Natural killer cell treated with Interleukin-12 subunit alpha and Interleukin-12 subunit beta and Interleukin-15 and Interleukin-18, amount 100 ng/mL, for 72 hours (primary cell): ENCODE measurements around the gene TEX53. TPM values are rescaled to one million over a fixed set of nuclear protein-coding genes. Genes with fewer than 3 reads are reported as not detected.

Source experiments
- ATAC-seq, 2 donors: fragments of 150-1000 bp; cut with Tn5 transposase in 1 of 2; sonication (Bioruptor Pico), chemical (Tn5 transposase) in 1 of 2; 2 replicates each; pipeline ENCODE4 v1.10.0; 2021
- DNase-seq: peaks from one replicate; pipeline ENCODE4 v3.0.0; 2022; ENCODE audit warnings: low spot score
- H3K27ac Mint-ChIP-seq, 2 donors: 1 replicate in 1 of 2; 2 replicates in 1 of 2; pipeline ENCODE4 v1.8.0; 2022; ENCODE audit warnings: mixed read lengths in 2 of 2, mild to moderate bottlenecking in 1 of 2, moderate library complexity in 1 of 2
- H3K27me3 Mint-ChIP-seq, 2 donors: 1 replicate in 1 of 2; 2 replicates in 1 of 2; pipeline ENCODE4 v1.8.0; 2022; ENCODE audit warnings: mixed read lengths in 2 of 2
- H3K36me3 Mint-ChIP-seq: one replicate; pipeline ENCODE4 v1.8.0; 2022; ENCODE audit warnings: mixed read lengths
- H3K4me1 Mint-ChIP-seq, 2 donors: 1 replicate in 1 of 2; 2 replicates in 1 of 2; pipeline ENCODE4 v1.8.0; 2022; ENCODE audit warnings: low read depth in 2 of 2, mixed read lengths in 2 of 2, mild to moderate bottlenecking in 1 of 2
- H3K4me3 Mint-ChIP-seq: one replicate; pipeline ENCODE4 v1.8.0; 2022; ENCODE audit warnings: mixed read lengths
- H3K9me3 Mint-ChIP-seq: 2 replicates; pipeline ENCODE4 v1.8.0; 2022; ENCODE audit warnings: mixed read lengths
- total RNA-seq, 2 donors: library from RNA; stranded (reverse); gene quantifications; one replicate each; pipeline ENCODE4 v1.2.3, GENCODE V29; 2022

The TEX53 gene
- total RNA-seq, 2 donors from 2014 or later = not detected

GRCh38 chr9:114688909-114689610 lies 31.5 kb upstream of the TEX53 start:
- ATAC-seq (no peak), DNase-seq (no peak)
- peaks cover 37 to 86% of the 10 kb centered on the region in 2 donors for H3K4me1 Mint-ChIP-seq
- H3K27ac Mint-ChIP-seq = peak overlapping the region; percentile 75 to 100
- H3K9me3 Mint-ChIP-seq = no peaks in the 10 kb centered on the region
- no peaks in the 10 kb centered on the region for H3K27me3 Mint-ChIP-seq
- H3K36me3 Mint-ChIP-seq = peaks cover 31% of the 10 kb centered on the region
- peak overlapping the region; percentile 77 for H3K4me3 Mint-ChIP-seq

DNA sequence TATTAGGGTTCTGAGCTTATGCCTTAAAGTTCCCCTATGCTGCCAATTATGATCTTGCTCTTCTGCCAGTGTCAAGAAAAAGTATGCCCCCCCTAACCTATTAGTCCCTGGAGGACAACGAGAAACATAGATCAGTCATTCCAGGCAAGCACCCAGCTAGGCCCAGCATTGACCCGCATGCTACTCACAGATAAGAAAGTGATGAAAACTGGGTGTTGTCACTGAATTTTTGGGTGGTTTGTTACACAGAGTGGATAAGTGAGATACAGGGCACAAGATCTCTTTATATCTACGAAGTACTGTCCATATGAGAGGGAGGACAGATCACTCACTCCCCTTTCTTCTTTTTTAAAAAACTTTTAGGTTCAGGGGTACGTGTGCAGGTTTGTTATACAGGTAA lies 30.8 kb upstream of the TEX53 start:
- Mint-ChIP-seq H3K36me3 (peaks cover 32% of the 10 kb centered on the region), H3K9me3 (no peaks in the 10 kb centered on the region), H3K4me3 (peak overlapping the region; percentile 8), H3K27me3 (no peaks in the 10 kb centered on the region), H3K27ac (peak overlapping the region; percentile 75 to 100), H3K4me1 (peaks cover 36 to 81% of the 10 kb centered on the region in 2 donors)
- ATAC-seq = no peak
- no peak for DNase-seq

GRCh38 chr9:114687034-114687433 lies 29.4 kb upstream of the TEX53 start:
- Mint-ChIP-seq H3K9me3 (no peaks in the 10 kb centered on the region), H3K4me3 (peak overlapping the region; percentile 66)

DNA sequence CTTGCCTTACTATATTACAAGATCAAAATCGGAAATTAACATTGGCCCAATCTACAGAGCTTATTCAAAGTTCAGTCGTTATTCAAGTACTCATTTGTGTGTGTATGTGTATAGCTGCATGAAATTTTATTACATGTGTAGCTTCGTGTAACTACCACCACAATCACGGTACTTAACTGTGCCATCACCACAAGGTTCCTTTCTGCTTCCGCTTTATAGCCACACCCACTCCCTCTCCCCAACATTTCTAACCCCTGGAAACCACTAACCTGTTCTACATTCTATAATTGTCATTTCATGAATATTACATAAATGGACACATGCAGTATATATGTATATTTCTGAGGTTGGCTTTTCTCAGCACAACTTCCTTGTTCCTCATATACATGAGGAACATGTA lies 28.3 kb upstream of the TEX53 start:
- H3K36me3 Mint-ChIP-seq = peaks cover 32% of the 10 kb centered on the region
- peak overlapping the region; percentile 66 for H3K4me3 Mint-ChIP-seq
- peaks cover 0 to 2% of the 10 kb centered on the region in 2 donors for H3K27me3 Mint-ChIP-seq
- no peak for DNase-seq
- peaks cover 30 to 72% of the 10 kb centered on the region in 2 donors for H3K4me1 Mint-ChIP-seq
- no peaks in the 10 kb centered on the region for H3K9me3 Mint-ChIP-seq
- H3K27ac Mint-ChIP-seq = peak overlapping the region; percentile 78 to 100
- peak in 1 of 2 donors; percentile 1 for ATAC-seq

More at GRCh38 chr9:114687034-114687433, 29.4 kb upstream of the TEX53 start:
- Mint-ChIP-seq H3K27me3 (no peaks in the 10 kb centered on the region), H3K4me1 (peaks cover 32 to 74% of the 10 kb centered on the region in 2 donors), H3K27ac (peak overlapping the region; percentile 78 to 100), H3K36me3 (peaks cover 32% of the 10 kb centered on the region)
- ATAC-seq = no peak
- no peak for DNase-seq

DNA sequence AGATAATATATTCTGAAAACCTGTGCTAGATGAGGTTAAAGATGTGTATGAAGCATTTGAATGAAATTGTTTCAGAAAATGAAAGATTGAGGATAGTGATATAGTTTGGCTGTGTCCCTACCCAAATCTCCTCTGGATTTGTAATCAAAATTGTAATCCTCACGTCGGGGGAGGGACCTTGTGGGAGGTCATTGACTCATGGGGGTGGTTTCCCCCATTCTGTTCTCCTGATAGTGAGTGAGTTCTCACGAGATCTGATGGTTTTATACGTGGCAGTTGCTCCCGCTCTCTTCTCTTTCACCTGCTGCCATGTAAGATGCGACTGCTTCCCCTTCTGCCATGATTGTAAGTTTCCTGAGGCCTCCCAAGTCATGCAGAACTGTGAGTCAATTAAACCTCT lies 26.4 kb upstream of the TEX53 start:
- H3K4me3 Mint-ChIP-seq = peak overlapping the region; percentile 30
- peak overlapping the region; percentile 11 to 67 for H3K27ac Mint-ChIP-seq
- no peak for ATAC-seq
- no peak for DNase-seq
- peaks cover 0 to 5% of the 10 kb centered on the region in 2 donors for H3K27me3 Mint-ChIP-seq
- H3K36me3 Mint-ChIP-seq = peaks cover 25% of the 10 kb centered on the region
- H3K4me1 Mint-ChIP-seq = peaks cover 22 to 53% of the 10 kb centered on the region in 2 donors
- H3K9me3 Mint-ChIP-seq = no peaks in the 10 kb centered on the region

- ATAC-seq = no peak
- Mint-ChIP-seq H3K27ac (no peak overlapping the region), H3K4me3 (no peak overlapping the region)
Measured at GRCh38 chr9:114682846-114683245, 25.2 kb upstream of the TEX53 start.

DNA sequence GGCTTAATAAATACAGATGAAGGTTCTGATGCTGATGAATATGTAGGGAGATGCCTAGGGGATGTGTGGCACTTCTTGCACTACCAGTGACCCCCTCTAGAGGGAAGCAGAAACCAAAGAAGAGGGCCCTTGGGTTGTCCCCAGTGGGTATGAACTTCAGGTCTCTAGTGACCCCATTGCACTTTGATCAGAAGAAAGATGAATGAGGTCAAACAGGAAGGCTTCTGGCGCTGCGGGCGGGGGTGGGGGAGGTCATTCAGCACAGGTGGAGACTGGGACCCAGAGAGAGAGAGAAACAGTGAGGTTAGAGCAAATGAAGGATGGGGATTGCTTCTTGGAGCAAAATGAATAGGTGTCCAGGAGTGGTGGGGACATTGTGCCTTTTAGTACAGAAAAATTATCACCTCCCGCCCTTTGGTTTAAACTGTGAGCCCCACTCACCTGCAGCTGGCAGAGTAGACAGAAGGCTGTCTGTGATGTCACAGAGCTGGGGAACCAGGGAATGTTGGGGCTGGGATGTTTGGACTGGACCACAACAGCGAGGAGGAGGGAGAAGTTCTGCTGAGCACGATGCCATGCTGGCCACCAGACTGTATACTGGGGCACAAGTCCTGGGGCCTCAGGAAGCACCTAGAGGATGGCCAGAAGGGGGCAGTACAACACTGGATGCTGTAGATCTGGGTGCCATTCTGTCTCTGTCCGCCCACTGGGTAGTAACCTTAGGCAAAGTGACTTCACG lies 24.2 kb upstream of the TEX53 start, which contains the start of gene TEX48:
TSS of gene TEX48 (minus strand) at position 599 of the 739 bp plus-strand sequence. CDS start 10,469 bp downstream, outside the sequence.
- Mint-ChIP-seq H3K4me1 (peaks cover 13 to 38% of the 10 kb centered on the region in 2 donors), H3K27ac (peak within 1 kb of the TSS; percentile 72 to 84), H3K36me3 (peaks cover 16% of the 10 kb centered on the region), H3K9me3 (no peaks in the 10 kb centered on the region), H3K4me3 (peak within 1 kb of the TSS; percentile 55), H3K27me3 (peaks cover 11 to 18% of the 10 kb centered on the region in 2 donors)
- ATAC-seq (peak; percentile 91 to 92), DNase-seq (peak; percentile 76)

More at GRCh38 chr9:114682846-114683245, 25.2 kb upstream of the TEX53 start:
- H3K36me3 Mint-ChIP-seq = peaks cover 20% of the 10 kb centered on the region
- no peak for DNase-seq
- no peaks in the 10 kb centered on the region for H3K9me3 Mint-ChIP-seq
- H3K4me1 Mint-ChIP-seq = peaks cover 17 to 41% of the 10 kb centered on the region in 2 donors
- H3K27me3 Mint-ChIP-seq = peaks cover 8 to 9% of the 10 kb centered on the region in 2 donors

DNA sequence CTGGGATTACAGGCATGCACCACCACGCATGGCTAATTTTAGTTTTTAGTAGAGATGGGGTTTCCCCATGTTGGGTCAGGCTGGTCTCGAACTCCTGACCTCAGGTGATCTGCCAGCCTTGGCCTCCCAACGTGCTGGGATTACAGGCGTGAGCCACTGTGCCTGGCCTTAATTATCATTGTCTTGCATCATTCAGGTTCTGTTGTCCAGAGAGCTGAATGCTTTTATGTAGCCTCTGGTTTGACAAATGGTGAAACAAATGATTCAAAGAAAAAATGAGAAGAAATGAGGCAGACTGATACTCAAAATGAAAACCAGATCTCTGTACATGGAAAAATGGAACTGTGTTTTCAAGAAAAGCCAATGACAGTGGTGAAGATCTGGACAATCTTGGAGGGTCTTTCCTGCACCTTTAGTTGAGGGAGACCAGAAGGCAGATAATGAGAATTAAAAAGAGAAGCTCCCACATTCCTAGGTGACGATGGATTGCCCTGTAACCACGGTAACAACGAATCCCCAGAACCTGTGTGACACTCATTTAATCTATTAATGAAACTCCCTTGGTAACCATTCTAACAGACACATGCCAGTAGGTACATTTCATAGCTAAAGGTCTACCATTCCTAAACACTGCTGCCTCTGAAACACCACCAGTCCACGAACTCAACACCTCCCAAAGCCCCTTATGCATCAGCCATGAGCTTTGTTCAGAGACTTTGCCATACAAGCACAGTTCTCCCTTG lies 22.8 kb upstream of the TEX53 start:
- Mint-ChIP-seq H3K36me3 (peaks cover 6% of the 10 kb centered on the region), H3K27me3 (peaks cover 19 to 28% of the 10 kb centered on the region in 2 donors), H3K4me1 (peaks cover 8 to 27% of the 10 kb centered on the region in 2 donors), H3K4me3 (no peak overlapping the region), H3K9me3 (no peaks in the 10 kb centered on the region), H3K27ac (peak overlapping the region in 1 of 2 donors; percentile 72)
- ATAC-seq = no peak
- no peak for DNase-seq

GRCh38 chr9:114678795-114679194 lies 21.2 kb upstream of the TEX53 start:
- H3K36me3 Mint-ChIP-seq = no peaks in the 10 kb centered on the region
- no peak for DNase-seq
- peaks cover 10 to 25% of the 10 kb centered on the region in 2 donors for H3K4me1 Mint-ChIP-seq
- no peak overlapping the region for H3K27ac Mint-ChIP-seq
- H3K9me3 Mint-ChIP-seq = no peaks in the 10 kb centered on the region
- ATAC-seq = no peak
- no peak overlapping the region for H3K4me3 Mint-ChIP-seq
- H3K27me3 Mint-ChIP-seq = peaks cover 27 to 42% of the 10 kb centered on the region in 2 donors

GRCh38 chr9:114678130-114678529 lies 20.5 kb upstream of the TEX53 start:
- ATAC-seq = no peak
- Mint-ChIP-seq H3K36me3 (no peaks in the 10 kb centered on the region), H3K9me3 (no peaks in the 10 kb centered on the region), H3K27ac (no peak overlapping the region), H3K27me3 (peaks cover 30 to 42% of the 10 kb centered on the region in 2 donors), H3K4me3 (no peak overlapping the region), H3K4me1 (peaks cover 10 to 25% of the 10 kb centered on the region in 2 donors)
- no peak for DNase-seq

GRCh38 chr9:114677418-114677817 lies 19.8 kb upstream of the TEX53 start:
- no peaks in the 10 kb centered on the region for H3K9me3 Mint-ChIP-seq
- H3K4me3 Mint-ChIP-seq = no peak overlapping the region
- peaks cover 10 to 20% of the 10 kb centered on the region in 2 donors for H3K4me1 Mint-ChIP-seq
- no peak for ATAC-seq
- H3K27me3 Mint-ChIP-seq = peaks cover 35 to 46% of the 10 kb centered on the region in 2 donors
- no peak overlapping the region for H3K27ac Mint-ChIP-seq
- no peaks in the 10 kb centered on the region for H3K36me3 Mint-ChIP-seq
- DNase-seq = no peak

GRCh38 chr9:114676901-114677300 lies 19.3 kb upstream of the TEX53 start:
- ATAC-seq (no peak), DNase-seq (no peak)
- Mint-ChIP-seq H3K4me3 (no peak overlapping the region), H3K36me3 (no peaks in the 10 kb centered on the region), H3K4me1 (peaks cover 9 to 19% of the 10 kb centered on the region in 2 donors), H3K27ac (no peak overlapping the region), H3K9me3 (no peaks in the 10 kb centered on the region), H3K27me3 (peaks cover 36 to 50% of the 10 kb centered on the region in 2 donors)

DNA sequence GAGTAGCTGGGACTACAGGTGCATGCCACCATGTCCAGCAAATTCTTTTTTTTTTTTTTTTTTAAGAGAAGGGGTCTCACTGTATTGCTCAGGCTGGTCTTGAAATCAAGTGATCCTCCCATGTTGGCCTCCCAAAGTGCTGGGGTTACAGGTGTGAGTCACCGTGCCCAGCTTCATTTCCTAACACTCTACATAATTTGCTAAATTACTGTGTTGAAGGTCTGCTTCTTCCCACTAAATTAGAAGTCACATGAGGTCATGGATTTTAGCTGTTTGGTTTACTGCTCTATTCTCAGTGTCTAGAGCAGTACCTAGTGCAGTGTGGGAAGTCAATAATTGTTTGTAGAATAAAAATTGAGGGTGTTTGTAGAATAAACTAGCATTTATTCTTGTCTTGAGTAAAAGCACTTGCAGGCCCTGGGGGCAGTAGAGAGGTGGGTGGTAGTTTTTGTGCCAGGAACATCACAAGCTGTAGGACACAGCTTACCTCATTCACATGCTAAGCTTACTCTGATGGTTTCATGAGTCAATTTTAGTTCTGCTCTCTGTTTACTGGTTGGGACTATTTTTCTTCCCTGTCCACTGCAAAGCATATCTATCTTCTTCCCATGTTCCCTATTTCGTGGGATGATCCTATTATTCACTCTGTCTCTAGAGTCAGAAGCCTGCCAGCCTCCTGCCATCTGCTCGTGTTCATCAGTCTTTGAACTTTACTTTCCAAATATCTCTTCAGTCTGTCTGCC lies 17.4 kb upstream of the TEX53 start:
- Mint-ChIP-seq H3K27ac (no peak overlapping the region), H3K4me3 (no peak overlapping the region), H3K4me1 (peaks cover 3 to 11% of the 10 kb centered on the region in 2 donors), H3K9me3 (no peaks in the 10 kb centered on the region), H3K36me3 (no peaks in the 10 kb centered on the region), H3K27me3 (peaks cover 36 to 60% of the 10 kb centered on the region in 2 donors)
- ATAC-seq (no peak), DNase-seq (no peak)
